Keratinocyte (primary cell): Measurements from ENCODE around the gene WNT6. TPM values are rescaled to one million over a fixed set of nuclear protein-coding genes. Genes with fewer than 3 reads are reported as not detected.

Experiments
- DNase-seq: peaks from one replicate; pipeline ENCODE4 v3.0.0-alpha.2; 2011; ENCODE audit warnings: low read depth, missing footprints, low spot score
- FAIRE-seq: peaks from 2 replicates; lab custom pipeline; 2011; peaks lifted over from hg19 to GRCh38; lab: Jason Lieb, UNC
- H2AFZ ChIP-seq: 2 replicates; pipeline ENCODE4 v1.6.0; 2012; ENCODE audit warnings: low read length, control low read depth, inconsistent platforms; ENCODE audit not compliant: control insufficient read depth
- H3K27ac ChIP-seq: 2 replicates; pipeline ENCODE4 v1.5.1; 2011; ENCODE audit warnings: low read length; ENCODE audit not compliant: control insufficient read depth, insufficient read depth
- H3K27me3 ChIP-seq: 3 replicates; pipeline ENCODE4 v1.6.0; 2011; ENCODE audit warnings: low read length; ENCODE audit not compliant: control insufficient read depth, insufficient read depth; ENCODE audit errors: extremely low read depth
- H3K36me3 ChIP-seq, 2 experiments: 2 replicates in 1 of 2; 3 replicates in 1 of 2; pipeline ENCODE4 v1.5.1; 2011; ENCODE audit warnings: low read length in 2 of 2, mild to moderate bottlenecking in 1 of 2; ENCODE audit not compliant: control insufficient read depth in 2 of 2, insufficient read depth in 2 of 2; ENCODE audit errors: extremely low read depth in 1 of 2
- H3K4me1 ChIP-seq: 3 replicates; pipeline ENCODE4 v1.5.1; 2011; ENCODE audit warnings: low read length; ENCODE audit not compliant: control insufficient read depth, insufficient read depth; ENCODE audit errors: extremely low read depth
- H3K4me2 ChIP-seq: 3 replicates; pipeline ENCODE4 v1.6.0; 2011; ENCODE audit warnings: low read depth, low read length; ENCODE audit not compliant: control insufficient read depth, insufficient read depth; ENCODE audit errors: extremely low read depth
- H3K4me3 ChIP-seq, 3 experiments: fragments of 200-600 bp in 1 of 3; sonication (generic) in 1 of 3; 2 replicates in 2 of 3; 3 replicates in 1 of 3; pipeline ENCODE4 v1.5.1; 2011 to 2016; ENCODE audit warnings: low read length in 3 of 3, mild to moderate bottlenecking in 3 of 3, control low read depth in 2 of 3, inconsistent platforms in 1 of 3, low read depth in 1 of 3, mixed read lengths in 1 of 3, mixed run types in 1 of 3, moderate library complexity in 1 of 3; ENCODE audit not compliant: control insufficient read depth in 2 of 3, insufficient read depth in 2 of 3; ENCODE audit errors: extremely low read depth in 1 of 3
- H3K79me2 ChIP-seq: 2 replicates; pipeline ENCODE4 v1.6.0; 2012; ENCODE audit warnings: low read length; ENCODE audit not compliant: control insufficient read depth, insufficient read depth
- H3K9ac ChIP-seq: 3 replicates; pipeline ENCODE4 v1.6.0; 2011; ENCODE audit warnings: low read length; ENCODE audit not compliant: control insufficient read depth, insufficient read depth; ENCODE audit errors: extremely low read depth
- H3K9me1 ChIP-seq: 3 replicates; pipeline ENCODE4 v1.6.0; 2011; ENCODE audit warnings: low read length; ENCODE audit not compliant: control insufficient read depth, insufficient read depth; ENCODE audit errors: extremely low read depth
- H3K9me3 ChIP-seq: 2 replicates; pipeline ENCODE4 v1.5.1; 2012; ENCODE audit warnings: low read depth, low read length; ENCODE audit not compliant: control insufficient read depth
- H4K20me1 ChIP-seq: 3 replicates; pipeline ENCODE4 v1.6.0; 2011; ENCODE audit warnings: low read length; ENCODE audit not compliant: control insufficient read depth, insufficient read depth; ENCODE audit errors: extremely low read depth
- EZH2 ChIP-seq: IDR thresholded peaks from one replicate; pipeline ENCODE4 v1.6.1; 2012; ENCODE audit warnings: inconsistent platforms, mild to moderate bottlenecking, low read length, moderate library complexity
- dilution Hi-C: fragments of 300-500 bp; cut with MboI; formaldehyde crosslinking; loops from one replicate; pipeline ENCODE4 v1.7.0; 2020; ENCODE audit warnings: low sequenced_read_pairs; ENCODE audit not compliant: extremely low pct_ligation_motif_present
- polyA plus RNA-seq, 5 experiments: library from polyadenylated mRNA; depleted of rRNA in 3 of 5; stranded (reverse) in 3 of 5; stranded (forward) in 1 of 5; unstranded in 1 of 5; fragments of >200 nt; gene quantifications; 1 replicate in 1 of 5; 2 replicates in 3 of 5; 3 replicates in 1 of 5; pipeline versions ENCODE4 v1.2.1 to v1.2.3, GENCODE V29; 2011 to 2012; ENCODE audit warnings: missing spikeins in 2 of 5, low read depth in 1 of 5, low replicate concordance in 1 of 5
- TF ChIP-seq, protein P1 (sequence below), 3 experiments: IDR thresholded peaks in 1 of 3; conservative IDR thresholded peaks in 1 of 3; optimal IDR thresholded peaks in 1 of 3; 2 replicates in 2 of 3; 3 replicates in 1 of 3; pipeline versions ENCODE3 to v1.5.1; 2011; ENCODE audit warnings: low read length in 3 of 3, mild to moderate bottlenecking in 3 of 3, moderate library complexity in 2 of 3, control low read depth in 1 of 3, inconsistent platforms in 1 of 3; ENCODE audit not compliant: insufficient read depth in 2 of 3; ENCODE audit errors: extremely low read depth in 1 of 3

WNT6 gene
- polyA plus RNA-seq, 1 donor (not counting 4 experiments of a cell fraction or from before 2014, with no cell fraction given): not detected

DNA sequence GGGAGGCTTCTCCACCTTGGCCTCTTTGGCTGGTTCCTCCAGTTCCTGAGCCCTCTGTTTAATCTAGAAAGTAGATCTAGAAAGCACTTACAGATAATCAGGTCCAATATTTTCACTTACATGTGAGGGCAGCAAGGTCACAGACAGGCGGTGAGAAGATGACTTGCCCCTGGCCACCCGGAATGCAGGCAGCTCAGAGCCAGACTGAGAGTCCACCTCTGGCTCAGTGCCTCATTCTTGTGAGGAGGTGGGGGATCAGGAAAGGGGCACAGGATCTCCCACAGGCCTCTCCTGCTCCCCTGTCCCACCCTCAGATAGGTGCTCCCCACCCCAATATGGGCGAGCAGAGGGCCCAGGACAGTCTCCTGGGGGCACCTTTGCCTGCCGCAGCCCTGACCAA is 5.8 kb downstream of the WNT6 start:
- Histone ChIP-seq H3K79me2 (no peaks in the 10 kb centered on the region), H3K27ac (no peak overlapping the region), H3K4me3 (no peak overlapping the region), H3K27me3 (peaks cover 34% of the 10 kb centered on the region), H3K9me1 (no peaks in the 10 kb centered on the region), H3K4me1 (peaks cover 5% of the 10 kb centered on the region), H3K36me3 (no peaks in the 10 kb centered on the region), H2AFZ (no peak overlapping the region), H3K4me2 (no peak overlapping the region), H4K20me1 (no peaks in the 10 kb centered on the region), H3K9ac (no peak overlapping the region), H3K9me3 (no peaks in the 10 kb centered on the region)
- FAIRE-seq: no peak
- dilution Hi-C loops: no loop called here
- DNase-seq: no peak
- TF ChIP-seq, protein P1, sequence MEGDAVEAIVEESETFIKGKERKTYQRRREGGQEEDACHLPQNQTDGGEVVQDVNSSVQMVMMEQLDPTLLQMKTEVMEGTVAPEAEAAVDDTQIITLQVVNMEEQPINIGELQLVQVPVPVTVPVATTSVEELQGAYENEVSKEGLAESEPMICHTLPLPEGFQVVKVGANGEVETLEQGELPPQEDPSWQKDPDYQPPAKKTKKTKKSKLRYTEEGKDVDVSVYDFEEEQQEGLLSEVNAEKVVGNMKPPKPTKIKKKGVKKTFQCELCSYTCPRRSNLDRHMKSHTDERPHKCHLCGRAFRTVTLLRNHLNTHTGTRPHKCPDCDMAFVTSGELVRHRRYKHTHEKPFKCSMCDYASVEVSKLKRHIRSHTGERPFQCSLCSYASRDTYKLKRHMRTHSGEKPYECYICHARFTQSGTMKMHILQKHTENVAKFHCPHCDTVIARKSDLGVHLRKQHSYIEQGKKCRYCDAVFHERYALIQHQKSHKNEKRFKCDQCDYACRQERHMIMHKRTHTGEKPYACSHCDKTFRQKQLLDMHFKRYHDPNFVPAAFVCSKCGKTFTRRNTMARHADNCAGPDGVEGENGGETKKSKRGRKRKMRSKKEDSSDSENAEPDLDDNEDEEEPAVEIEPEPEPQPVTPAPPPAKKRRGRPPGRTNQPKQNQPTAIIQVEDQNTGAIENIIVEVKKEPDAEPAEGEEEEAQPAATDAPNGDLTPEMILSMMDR (optimal IDR thresholded peaks at IDR 0.05 in 1 of 3, IDR thresholded peaks at IDR 0.05 in 1 of 3, conservative IDR thresholded peaks at IDR 0.05 in 1 of 3; ENCODE audit: extremely low read depth in 1 of 3, insufficient read depth in 2 of 3, low read length in 3 of 3): no peak
- no peak for TF ChIP-seq EZH2

DNA sequence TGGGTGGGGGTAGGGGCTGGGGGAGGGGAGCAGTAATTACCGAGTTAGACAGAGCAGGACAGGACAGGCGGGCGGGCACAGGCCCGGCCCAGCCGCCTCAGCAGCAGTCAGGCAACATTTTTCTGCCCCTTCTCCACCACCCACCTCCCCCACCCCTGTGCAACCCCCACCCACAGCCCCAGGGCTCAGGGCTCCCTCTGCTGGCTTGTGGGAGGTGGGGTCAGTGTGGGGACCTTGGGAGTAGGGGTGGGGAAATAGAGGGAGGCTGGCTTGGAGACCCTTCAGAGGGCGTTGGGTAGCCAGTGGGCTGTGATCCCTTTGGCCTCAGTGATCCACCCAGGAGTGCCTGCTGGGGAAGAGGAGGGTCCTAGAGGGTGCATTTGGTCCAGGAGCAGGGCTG is 6.4 kb downstream of the WNT6 start:
- no peak overlapping the region for H3K4me2 ChIP-seq
- peaks cover 2% of the 10 kb centered on the region for H3K4me1 ChIP-seq
- peaks cover 28% of the 10 kb centered on the region for H3K27me3 ChIP-seq
- H3K36me3 ChIP-seq: no peaks in the 10 kb centered on the region
- no peaks in the 10 kb centered on the region for H3K9me1 ChIP-seq
- DNase-seq: no peak
- H3K4me3 ChIP-seq: no peak overlapping the region
- no peaks in the 10 kb centered on the region for H4K20me1 ChIP-seq
- H3K9me3 ChIP-seq: no peaks in the 10 kb centered on the region
- no peak overlapping the region for H3K9ac ChIP-seq
- no peak for FAIRE-seq
- TF ChIP-seq EZH2: no peak
- TF ChIP-seq, protein P1 (optimal IDR thresholded peaks at IDR 0.05 in 1 of 3, IDR thresholded peaks at IDR 0.05 in 1 of 3, conservative IDR thresholded peaks at IDR 0.05 in 1 of 3; ENCODE audit: extremely low read depth in 1 of 3, insufficient read depth in 2 of 3, low read length in 3 of 3): peak in 1 of 3 experiments; percentile 7
- dilution Hi-C loops: no loop called here
- no peaks in the 10 kb centered on the region for H3K79me2 ChIP-seq
- no peak overlapping the region for H2AFZ ChIP-seq
- H3K27ac ChIP-seq: no peak overlapping the region
